NCI-H1092 treated with DMSO at 0.1 percent for 48 hours (cell line): ENCODE data around the gene ZKSCAN3.
"Not testable (repeated sequence)": the region's sequence is repeated elsewhere in the genome, so short reads cannot be mapped to it uniquely, and the experiment has no call there.

Experiments
- DNase-seq: peaks from one replicate; lab custom pipeline; 2025; lab: John Stamatoyannopoulos, UW

Gene ZKSCAN3

DNA sequence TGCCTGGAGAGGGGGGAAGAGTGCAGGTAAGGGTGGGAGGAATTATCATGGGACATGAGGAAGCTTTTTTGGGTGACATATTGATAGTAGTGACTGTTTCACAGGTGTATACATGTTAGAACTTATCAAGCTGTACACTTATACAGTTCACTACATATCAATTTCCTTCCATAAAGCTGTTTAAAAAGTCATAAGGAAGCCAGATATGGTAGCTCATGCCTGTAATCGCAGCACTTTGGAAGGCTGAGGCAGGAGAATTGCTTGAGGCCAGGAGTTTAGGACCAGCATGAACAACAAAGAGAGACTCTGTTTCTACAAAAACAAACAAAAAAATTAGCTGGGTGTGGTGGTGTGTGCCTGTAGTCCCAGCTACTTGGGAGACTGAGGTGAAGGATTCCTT is 28.1 kb downstream of the ZKSCAN3 start:
- no peak for DNase-seq

GRCh38 chr6:28378644-28379043 is 28.9 kb downstream of the ZKSCAN3 start:
- no peak for DNase-seq

DNA sequence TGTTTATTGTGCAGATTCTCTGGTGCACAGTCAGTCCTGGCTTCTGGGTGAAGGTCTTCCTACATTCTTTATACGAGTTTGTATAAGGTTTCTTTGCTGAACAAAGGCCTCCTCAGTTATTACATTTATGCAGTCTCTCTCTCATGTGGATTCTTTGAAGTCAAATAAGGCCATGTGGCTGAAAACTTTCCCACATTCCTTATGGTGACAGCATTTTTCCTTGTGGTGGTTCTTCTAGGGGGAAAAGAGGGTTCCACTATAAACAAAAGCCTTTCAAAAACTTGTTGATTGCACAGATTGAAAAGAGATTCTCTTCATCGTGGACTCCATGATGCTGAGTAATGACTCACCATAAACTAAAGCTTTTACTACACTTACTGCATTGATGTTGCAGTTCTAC is 30.6 kb downstream of the ZKSCAN3 start:
- no peak for DNase-seq

DNA sequence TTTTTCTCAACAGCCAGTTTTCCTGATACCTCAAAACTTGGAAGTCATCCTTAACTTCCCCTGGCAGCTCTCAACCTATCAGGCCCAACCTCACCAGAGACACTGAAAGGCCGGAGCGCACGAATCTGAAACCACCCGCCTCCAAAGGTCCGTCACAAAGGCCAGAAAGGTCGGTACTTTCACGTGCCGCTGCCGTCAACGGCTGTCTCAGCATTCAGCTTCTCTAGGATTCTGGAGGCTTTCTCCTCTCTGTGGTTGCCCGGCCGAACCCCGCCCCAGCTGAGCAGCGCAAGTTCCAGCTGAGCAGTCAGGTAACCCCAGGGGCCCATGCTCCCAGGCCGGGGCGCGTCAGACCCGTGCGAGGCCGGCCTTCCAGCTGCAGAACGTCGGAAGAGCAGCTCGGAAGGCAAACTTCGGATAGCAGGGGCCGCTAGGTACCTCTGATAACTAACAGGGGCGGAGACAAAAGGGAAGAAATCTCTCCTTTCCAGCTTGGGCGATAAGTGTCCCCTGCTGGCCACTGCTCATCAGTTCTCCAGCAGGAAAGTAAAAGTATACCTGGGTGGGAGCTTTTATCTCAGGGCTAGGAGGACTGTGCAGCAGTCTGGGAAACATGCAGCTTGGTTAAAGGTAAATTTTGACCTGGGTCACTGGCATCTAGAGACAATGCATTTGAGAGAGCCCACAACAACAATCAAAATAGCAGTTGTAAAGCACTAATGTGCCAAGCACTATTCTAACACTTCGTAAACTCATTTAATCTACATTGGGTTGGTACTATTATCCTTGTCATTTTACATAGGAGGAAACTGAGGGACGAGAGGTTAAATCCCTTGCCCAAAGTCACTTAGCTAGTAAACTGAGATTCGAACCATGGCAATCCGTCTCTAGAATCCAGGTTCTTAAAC is 33.7 kb downstream of the ZKSCAN3 start:
- peak; percentile 62 for DNase-seq

DNA sequence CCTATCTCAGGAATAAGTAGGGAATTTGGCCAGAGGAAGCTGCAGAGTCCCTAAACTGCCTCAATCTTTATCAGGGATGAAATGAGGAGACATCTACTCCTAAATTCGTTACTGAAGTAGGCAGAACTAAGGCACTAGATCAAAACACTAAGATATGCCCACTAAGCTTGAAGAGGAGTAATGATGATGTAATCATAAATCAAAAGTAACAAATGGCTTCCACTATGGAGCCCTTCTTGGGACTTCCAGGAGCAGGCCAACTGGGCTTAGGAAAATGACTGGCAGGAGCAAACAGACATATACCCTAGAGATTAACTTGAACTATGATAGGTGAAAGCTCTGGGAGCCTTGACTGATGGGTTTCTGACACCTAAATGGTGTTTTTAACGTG is 34.4 kb downstream of the ZKSCAN3 start:
- no peak for DNase-seq

DNA sequence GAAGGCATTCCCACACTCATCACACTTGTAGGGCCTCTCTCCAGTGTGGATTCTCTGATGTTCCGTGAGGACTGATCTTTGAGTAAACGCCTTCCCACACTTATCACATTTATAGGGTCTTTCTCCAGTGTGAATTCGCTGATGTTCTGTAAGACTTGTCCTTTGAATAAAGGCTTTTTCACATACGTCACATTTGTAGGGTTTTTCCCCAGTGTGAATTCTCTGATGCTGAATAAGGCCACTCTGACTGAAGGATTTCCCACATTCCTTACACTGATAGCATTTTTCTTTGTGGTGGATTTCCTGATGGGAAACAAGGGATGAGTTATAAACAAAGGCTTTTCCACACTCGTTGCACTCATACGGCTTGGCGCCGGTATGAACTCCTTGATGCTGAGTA is 40.9 kb downstream of the ZKSCAN3 start:
- DNase-seq: no peak

DNA sequence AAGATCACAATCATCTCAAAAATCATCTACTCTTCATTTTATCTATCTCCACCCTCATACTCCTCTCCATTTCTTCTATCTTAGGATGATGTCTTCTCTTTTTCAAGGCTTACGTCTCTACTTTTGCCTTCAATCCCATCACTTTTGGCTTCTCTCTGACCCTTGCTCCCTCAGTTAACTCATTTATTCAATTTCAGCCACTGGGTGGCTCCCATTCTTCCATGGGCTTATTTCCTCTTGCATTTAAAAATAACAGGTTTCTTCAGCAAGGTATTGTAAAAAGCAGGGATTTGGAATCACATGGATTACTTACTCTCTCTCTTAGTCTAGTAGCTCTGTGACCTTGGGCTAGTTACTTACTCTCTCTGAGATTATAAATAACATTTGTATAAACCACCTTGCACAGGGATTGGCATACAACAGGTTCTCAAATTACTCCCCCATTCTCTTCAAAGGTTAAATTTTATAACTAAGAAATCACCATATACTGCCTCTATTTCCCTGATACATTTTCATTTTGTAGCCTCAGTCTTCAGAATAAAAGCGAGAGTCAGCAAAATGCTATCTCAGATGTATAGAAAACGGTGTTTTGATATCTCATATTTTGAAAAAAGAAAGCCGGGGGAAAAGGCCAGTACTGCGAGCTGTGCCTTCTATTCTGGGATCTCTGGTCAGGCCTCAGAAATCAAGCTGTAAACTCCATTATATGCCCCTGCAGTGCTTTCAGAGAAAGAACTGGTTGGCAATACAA is 44.3 kb downstream of the ZKSCAN3 start:
- DNase-seq: no peak

- no peak for DNase-seq
These were observed 46.2 kb downstream of the ZKSCAN3 start for GRCh38 chr6:28395918-28396317.

- DNase-seq: peak; percentile 50
These were observed 49.8 kb downstream of the ZKSCAN3 start, which contains the start of gene ZSCAN12 for GRCh38 chr6:28399350-28400121. TSS of gene ZSCAN12 (minus strand) at chr6:28399747. CDS start at chr6:28398405, 1,342 bp downstream.

DNA sequence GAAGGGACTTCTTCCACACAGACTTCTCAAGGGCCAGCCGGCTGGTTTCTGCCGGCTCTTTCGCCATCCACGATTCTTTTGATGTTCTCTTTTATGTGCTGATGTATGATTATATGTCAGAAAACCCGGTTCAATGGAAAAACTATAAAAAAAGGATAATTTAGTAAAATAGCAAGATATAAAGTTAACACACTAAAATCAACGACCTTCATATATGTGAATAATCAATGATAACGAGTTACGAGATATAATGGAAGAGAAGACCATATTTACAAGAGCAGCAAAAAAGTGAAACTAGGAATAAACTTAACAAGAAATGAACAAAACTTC is 50.3 kb downstream of the ZKSCAN3 start:
- no peak for DNase-seq

- DNase-seq: no peak
These were observed 51.4 kb downstream of the ZKSCAN3 start for GRCh38 chr6:28401172-28401571.

- DNase-seq: no peak
These were observed 52.5 kb downstream of the ZKSCAN3 start for GRCh38 chr6:28402197-28402596.

- not testable (repeated sequence) for DNase-seq
These were observed 54.2 kb downstream of the ZKSCAN3 start for GRCh38 chr6:28403923-28404322.

DNA sequence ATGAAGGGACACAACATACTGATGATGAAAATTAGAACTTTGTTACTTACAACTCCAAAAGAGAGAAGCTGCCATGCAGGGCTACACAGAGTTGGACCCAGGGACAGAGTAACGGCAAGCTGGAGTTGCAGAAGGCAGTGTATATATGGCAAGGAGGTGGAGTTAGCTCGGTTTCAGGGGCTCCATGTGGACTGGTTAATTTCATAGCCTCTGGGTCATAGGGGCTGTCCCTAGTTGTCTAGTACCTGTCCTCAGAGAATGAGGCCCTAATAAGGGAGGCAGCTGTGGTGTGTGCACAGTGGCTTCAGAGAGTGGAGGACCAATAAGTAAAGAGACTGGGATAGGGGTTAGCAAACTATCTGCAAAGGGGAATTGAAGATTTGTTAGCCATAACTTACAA is 57.7 kb downstream of the ZKSCAN3 start:
- DNase-seq: no peak

- DNase-seq: no peak
These were observed 58.5 kb downstream of the ZKSCAN3 start for GRCh38 chr6:28408076-28408802.

DNA sequence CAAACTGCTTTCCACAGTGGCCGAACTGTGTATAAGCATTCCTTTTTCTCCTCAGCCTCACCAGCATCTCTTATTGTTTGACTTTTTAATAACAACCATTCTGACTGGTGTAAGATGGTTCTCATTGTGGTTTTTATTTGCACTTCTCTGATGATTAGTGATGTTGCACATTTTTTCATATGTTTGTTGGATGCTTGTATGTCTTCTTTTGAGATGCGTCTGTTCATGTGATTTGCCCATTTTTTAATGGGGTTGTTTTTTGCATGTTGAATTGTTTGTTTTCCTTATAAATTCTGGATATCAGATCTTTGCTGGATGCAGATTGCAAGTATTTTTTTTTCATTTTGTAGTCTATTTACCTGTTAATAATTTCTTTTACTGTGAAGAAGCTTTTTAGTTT is 61.0 kb downstream of the ZKSCAN3 start:
- no peak for DNase-seq

DNA sequence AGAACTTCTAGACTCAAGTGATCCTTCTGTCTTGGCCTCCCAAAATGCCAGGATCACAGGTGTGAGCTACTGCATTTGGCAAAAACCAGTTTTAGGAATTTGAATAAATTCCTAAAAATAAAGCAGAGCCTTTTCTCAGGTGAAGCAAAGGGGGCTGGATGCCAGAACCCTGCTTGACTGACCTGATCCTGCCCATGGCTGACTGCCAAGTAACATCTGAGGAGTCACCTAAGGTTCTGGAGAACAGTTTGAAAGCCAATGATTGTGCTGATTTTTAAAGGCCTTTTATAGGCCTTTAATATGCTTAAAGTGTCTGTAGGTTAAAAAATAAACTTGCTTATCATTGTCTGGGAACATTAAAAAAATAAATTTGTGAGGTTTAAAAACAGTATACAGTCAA is 63.9 kb downstream of the ZKSCAN3 start:
- DNase-seq: no peak
